NCI-H1694 (cell line): ENCODE measurements around the gene CLDN18.

Source experiments
- DNase-seq: peaks from one replicate; lab custom pipeline; 2025; lab: John Stamatoyannopoulos, UW

Gene CLDN18

DNA sequence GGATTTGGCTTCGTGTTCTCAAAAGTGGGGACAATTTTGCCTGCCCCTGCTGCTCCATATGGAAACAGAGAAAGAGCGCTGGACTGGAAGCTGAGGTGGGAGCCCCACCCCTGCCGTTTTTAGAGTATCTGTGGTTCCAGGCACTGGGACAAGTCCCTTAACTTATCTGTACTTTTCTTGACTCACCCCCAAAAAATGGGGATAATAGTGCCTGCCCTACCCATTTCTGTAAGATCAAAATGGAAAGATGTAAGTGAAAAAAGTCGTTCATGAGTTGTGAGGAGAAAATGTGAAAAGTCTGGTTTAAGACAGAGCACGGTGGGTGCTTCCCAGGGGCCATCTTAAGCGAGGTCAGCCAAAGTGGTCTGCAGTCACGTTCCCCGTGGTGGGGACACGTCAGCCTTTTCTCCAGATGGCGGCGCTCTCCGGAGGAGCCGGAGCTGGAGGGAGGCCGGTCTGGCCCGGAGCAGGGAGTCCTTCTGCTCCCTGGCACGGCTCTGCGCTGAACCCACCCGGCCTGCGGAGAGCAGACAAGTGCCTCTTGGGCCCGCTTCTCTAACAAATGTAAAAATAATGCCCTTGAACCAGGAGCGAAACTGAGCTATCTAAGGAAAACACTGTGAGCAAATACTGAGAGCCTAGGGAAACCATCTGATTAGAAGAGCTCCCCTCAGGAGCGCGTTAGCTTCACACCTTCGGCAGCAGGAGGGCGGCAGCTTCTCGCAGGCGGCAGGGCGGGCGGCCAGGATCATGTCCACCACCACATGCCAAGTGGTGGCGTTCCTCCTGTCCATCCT lies at the start of gene CLDN18:
Gene CLDN18, plus strand, starts transcription at position 690 of the 797 bp plus-strand sequence. Its CDS starts 61 bp downstream, at position 751.
- DNase-seq, result no peak

GRCh38 chr3:137962251-137962650 lies 47.7 kb upstream of the CLDN18 start:
- DNase-seq, result no peak

DNA sequence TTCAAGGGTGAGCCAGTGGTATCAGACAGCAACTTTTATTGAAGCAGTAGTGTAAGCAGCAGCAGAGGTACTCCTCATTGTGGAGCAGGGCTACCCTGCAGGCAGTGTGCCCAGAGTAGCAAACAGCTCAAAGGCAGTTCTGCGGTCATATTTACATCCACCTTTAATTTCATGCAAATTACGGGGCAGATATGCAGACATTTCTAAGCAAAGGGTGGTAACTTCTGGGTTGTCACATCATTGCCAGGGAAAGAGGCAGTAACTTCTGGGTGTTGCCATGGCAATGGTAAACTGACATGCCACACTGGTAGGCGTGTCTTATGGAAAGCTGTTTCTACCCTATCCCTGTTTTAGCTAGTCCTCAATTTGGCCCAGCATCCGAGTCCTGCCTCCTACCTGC lies 46.5 kb upstream of the CLDN18 start:
- no peak for DNase-seq

DNA sequence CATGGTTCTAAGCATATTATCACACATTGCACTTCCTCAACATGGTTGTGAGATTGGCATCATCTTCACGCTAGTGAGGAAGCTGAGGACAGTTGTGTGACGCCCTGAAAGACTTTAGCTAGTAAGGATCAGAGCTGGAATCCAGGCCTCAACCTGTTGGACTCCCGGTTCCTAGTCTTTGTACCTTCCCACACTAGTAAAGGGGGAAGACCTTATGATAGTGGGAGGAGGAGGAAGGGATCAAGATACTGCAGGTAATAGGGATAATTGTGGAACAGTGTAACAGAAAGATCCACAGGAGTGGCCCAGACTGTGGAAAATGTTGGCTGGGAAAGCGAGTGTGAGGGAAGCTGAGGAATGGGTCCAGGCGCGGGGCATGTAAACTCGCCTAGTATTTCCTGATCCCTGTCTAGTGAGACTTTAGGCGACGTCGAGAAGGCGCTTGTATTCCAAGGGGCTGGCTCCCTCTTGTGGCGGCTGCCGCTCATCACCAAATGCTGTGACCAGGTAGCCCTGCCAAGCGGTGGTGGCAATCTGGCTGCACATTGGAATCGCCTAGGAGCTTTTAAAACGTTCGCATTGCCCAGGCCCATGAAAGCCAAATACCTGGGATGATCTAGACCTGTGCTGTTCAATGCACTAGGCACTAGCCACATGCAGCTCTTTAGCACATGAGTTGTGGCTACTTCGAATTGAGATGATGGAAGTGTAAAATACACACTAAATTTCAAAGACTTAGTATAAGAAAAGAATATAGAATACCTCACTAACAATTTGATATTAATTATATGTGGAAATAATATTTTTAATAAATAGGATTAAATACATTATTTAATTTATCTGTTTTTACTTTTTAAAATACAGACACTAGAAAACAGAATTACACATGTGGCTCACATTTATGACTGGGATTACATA lies 38.8 kb upstream of the CLDN18 start:
- peak; percentile 83 for DNase-seq

GRCh38 chr3:137972396-137972795 lies 37.6 kb upstream of the CLDN18 start:
- DNase-seq, result no peak

- no peak for DNase-seq
Measured at GRCh38 chr3:137978328-137978727, 31.6 kb upstream of the CLDN18 start.

DNA sequence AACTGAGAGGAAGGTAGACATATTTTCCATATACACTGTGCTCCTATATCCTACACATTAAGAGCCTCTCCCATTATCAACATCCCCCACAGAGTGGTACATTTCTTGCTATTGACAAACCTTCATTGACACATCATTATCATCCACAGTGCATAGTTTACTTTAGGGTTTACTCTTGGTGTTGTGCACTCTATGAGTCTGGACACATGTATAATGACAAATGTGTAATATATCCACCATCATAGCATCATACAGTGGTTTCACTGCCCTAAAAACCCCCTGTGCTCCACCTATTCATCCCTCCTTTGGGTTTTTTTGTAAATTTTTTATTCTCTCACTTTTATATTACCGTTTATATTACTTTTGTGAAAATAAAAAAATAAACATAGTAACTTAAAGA lies 22.2 kb upstream of the CLDN18 start:
- DNase-seq, result no peak

GRCh38 chr3:137988152-137988551 lies 21.8 kb upstream of the CLDN18 start:
- DNase-seq, result no peak

DNA sequence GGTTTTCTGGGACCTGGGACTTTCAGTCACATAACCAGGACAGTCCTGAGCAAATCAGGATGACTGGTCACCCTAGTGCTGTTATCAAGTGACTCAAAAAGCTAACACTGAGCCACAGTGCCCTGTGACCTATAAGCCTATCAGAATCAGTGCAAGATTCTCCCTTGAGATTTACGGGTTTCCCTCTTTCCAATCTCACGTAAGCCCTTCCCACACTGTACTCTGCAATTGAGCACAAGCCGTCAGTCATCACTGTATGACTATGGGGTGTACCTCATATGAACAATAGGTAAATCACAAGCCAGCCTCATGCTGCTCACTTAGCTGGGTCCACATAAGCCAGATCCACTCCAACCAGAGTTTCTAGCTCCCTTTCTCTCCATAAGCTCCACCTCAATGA lies 21.0 kb upstream of the CLDN18 start:
- no peak for DNase-seq

DNA sequence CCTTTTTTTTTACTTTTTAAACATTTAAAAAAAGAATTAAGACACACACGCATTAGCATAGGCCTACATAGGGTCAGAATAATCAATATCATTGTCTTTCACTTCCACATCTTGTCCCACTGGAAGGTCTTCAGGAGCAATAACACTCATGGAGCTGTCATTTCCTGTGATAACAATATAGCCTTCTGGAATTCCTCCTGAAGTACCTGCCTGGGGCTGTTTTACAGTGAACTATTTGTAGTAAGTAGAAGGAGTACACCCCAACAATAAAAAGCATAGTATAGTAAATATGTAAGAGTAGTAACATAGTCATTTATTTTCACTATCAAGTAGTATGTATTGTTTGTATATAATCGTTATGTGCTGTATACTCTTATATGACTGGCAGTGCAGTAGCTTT lies 19.5 kb upstream of the CLDN18 start:
- DNase-seq, result no peak

GRCh38 chr3:137992592-137992991 lies 17.4 kb upstream of the CLDN18 start:
- DNase-seq, result no peak

GRCh38 chr3:137998121-137999042 lies 11.6 kb upstream of the CLDN18 start:
- no peak for DNase-seq

GRCh38 chr3:138003069-138003468 lies 6.9 kb upstream of the CLDN18 start:
- DNase-seq, result no peak

GRCh38 chr3:138005627-138006026 lies 4.3 kb upstream of the CLDN18 start:
- DNase-seq, result no peak

- no peak for DNase-seq
Measured at GRCh38 chr3:138007898-138008297, 2.1 kb upstream of the CLDN18 start.

DNA sequence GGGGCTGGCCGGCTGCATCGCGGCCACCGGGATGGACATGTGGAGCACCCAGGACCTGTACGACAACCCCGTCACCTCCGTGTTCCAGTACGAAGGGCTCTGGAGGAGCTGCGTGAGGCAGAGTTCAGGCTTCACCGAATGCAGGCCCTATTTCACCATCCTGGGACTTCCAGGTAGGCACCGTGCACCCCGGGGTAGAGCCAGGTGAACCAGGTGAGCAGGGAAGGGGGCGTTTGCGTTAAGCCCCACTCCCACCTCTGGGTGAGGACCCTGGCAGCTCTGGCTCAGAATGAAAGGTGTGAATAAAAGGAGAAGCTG lies 267 bp downstream of the CLDN18 start:
- DNase-seq, result no peak

DNA sequence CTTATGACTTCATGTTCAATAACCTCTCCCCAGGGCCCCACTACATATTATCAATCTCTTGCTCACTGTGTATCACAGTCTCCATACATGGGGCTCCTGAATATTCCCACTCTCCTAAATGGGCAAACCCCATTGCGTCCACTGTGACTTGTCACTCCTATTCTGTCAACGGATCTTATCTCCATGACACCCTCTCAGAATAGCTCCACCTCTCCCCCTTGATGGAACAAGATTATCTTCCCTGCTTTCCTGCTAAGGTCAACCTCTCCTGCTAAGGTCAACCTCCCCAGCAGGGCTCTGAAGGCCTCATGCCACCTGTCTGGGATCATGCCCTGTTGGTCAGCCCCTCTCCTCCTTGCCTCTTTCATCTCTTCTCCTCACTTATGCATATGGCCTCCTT lies 1.8 kb downstream of the CLDN18 start:
- no peak for DNase-seq

DNA sequence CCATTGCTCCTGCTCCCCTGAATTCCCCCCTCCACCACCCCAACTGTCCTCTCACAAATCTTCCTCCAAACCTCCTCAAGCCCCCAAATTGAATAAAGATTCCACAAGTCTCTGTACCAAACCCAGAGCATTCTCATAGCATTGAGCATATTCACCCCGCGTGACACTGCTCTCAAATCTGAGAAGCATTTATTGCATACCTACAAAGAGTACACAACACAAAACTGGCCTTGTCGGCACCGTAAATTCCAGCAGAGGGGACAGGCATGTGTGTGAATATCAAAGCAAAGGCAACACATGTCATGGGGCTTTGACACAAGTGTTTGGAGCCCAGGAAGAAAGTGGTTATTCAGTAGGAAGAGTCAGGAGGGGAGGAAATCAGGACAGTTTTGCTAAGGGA lies 2.6 kb downstream of the CLDN18 start:
- no peak for DNase-seq

- no peak for DNase-seq
Measured at GRCh38 chr3:138016065-138016464, 6.1 kb downstream of the CLDN18 start.

DNA sequence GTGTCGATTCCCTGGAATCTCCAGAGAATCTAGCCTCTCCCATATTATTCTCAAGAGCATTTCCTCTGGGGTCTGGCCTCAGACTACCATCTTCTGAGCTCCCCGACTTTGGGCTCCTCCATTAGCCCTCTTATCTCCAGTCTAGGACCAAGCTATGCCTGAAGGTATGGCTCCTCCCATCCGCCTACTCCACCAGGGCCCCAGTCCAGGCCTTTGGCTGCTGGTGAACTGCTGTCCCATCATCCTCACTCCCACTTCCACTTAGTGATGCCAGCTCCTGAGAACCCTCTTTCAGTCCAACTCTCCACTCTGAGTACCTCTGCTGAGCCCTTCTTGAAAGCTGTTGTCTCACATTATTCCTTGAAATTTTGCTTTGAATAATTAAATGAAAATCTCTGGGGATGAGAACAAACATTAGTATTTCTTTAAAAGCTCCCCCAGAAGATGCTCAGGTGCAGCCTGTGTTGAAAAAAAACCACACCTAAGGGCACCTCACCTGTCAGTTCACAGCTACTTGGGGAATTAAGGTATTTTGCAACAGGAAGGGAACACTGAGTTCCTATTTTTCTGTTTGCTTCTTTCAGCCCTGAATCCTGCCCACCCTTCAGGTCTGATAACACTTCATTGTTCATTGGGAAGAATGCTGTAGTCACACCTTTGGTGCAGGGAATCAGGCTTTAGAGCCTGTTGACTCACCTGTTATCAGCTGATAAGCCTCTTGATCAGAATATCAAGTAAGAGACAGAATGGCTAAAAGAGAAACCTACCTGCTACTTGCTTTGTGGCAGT lies 9.5 kb downstream of the CLDN18 start:
- DNase-seq, result no peak

GRCh38 chr3:138023754-138024153 lies 13.8 kb downstream of the CLDN18 start:
- no peak for DNase-seq
